Neural cell (in vitro differentiated cells): ENCODE data around the gene EBF3.

Experiments used
- EP300 ChIP-seq: fragments of 450-650 bp; conservative IDR thresholded peaks from 2 replicates; pipeline ENCODE4 v1.6.1; 2014; ENCODE audit warnings: antibody characterized with exemption, mild to moderate bottlenecking, moderate library complexity; ENCODE audit not compliant: poor library complexity, severe bottlenecking
- MXI1 ChIP-seq: fragments of 450-650 bp; conservative IDR thresholded peaks from 2 replicates; pipeline ENCODE4 v1.6.1; 2014; ENCODE audit warnings: antibody characterized with exemption, mild to moderate bottlenecking; ENCODE audit not compliant: poor library complexity, severe bottlenecking
- POLR2AphosphoS5 ChIP-seq: IDR thresholded peaks from 2 replicates; pipeline ENCODE4 v1.6.1; 2012
- SMC3 ChIP-seq: fragments of 450-650 bp; conservative IDR thresholded peaks from 2 replicates; pipeline ENCODE4 v1.6.1; 2014; ENCODE audit warnings: antibody characterized with exemption, mild to moderate bottlenecking, moderate library complexity; ENCODE audit not compliant: poor library complexity
- TAF1 ChIP-seq: IDR thresholded peaks from 2 replicates; pipeline ENCODE4 v1.6.1; 2012; ENCODE audit warnings: low read depth
- TF ChIP-seq, protein P1 (sequence below): IDR thresholded peaks from 2 replicates; pipeline ENCODE4 v1.6.1; 2012; ENCODE audit warnings: borderline replicate concordance
- TF ChIP-seq, protein P2 (sequence below): fragments of 450-650 bp; IDR thresholded peaks from 2 replicates; pipeline ENCODE4 v1.5.1; 2014; ENCODE audit warnings: antibody characterized with exemption, mild to moderate bottlenecking, moderate library complexity; ENCODE audit not compliant: poor library complexity, severe bottlenecking

DNA sequence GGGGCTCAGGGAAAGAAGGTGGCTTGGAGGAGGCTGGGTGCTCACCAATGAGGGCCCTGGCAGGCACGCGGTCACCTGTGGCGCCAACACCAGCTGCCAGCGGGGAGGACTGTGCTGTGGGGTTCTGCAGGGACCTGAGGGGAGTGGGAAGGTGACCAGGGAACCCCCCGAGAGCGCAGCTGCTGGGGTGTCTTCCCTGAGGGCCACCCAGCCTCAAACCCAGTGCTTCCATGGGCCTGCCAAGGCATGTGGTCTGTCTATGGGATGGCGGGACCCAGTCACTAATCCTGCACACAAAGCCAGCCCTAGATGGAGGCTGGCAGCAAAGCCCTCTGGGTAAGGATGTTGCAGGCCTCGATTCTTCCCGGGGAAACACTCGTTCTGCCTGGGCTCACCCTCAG is 117.1 kb downstream of the EBF3 start:
- TF ChIP-seq, protein P1, sequence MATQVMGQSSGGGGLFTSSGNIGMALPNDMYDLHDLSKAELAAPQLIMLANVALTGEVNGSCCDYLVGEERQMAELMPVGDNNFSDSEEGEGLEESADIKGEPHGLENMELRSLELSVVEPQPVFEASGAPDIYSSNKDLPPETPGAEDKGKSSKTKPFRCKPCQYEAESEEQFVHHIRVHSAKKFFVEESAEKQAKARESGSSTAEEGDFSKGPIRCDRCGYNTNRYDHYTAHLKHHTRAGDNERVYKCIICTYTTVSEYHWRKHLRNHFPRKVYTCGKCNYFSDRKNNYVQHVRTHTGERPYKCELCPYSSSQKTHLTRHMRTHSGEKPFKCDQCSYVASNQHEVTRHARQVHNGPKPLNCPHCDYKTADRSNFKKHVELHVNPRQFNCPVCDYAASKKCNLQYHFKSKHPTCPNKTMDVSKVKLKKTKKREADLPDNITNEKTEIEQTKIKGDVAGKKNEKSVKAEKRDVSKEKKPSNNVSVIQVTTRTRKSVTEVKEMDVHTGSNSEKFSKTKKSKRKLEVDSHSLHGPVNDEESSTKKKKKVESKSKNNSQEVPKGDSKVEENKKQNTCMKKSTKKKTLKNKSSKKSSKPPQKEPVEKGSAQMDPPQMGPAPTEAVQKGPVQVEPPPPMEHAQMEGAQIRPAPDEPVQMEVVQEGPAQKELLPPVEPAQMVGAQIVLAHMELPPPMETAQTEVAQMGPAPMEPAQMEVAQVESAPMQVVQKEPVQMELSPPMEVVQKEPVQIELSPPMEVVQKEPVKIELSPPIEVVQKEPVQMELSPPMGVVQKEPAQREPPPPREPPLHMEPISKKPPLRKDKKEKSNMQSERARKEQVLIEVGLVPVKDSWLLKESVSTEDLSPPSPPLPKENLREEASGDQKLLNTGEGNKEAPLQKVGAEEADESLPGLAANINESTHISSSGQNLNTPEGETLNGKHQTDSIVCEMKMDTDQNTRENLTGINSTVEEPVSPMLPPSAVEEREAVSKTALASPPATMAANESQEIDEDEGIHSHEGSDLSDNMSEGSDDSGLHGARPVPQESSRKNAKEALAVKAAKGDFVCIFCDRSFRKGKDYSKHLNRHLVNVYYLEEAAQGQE = no peak
- TF ChIP-seq, protein P2, sequence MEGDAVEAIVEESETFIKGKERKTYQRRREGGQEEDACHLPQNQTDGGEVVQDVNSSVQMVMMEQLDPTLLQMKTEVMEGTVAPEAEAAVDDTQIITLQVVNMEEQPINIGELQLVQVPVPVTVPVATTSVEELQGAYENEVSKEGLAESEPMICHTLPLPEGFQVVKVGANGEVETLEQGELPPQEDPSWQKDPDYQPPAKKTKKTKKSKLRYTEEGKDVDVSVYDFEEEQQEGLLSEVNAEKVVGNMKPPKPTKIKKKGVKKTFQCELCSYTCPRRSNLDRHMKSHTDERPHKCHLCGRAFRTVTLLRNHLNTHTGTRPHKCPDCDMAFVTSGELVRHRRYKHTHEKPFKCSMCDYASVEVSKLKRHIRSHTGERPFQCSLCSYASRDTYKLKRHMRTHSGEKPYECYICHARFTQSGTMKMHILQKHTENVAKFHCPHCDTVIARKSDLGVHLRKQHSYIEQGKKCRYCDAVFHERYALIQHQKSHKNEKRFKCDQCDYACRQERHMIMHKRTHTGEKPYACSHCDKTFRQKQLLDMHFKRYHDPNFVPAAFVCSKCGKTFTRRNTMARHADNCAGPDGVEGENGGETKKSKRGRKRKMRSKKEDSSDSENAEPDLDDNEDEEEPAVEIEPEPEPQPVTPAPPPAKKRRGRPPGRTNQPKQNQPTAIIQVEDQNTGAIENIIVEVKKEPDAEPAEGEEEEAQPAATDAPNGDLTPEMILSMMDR = no peak
- TF ChIP-seq MXI1 (no peak), EP300 (no peak), TAF1 (no peak), POLR2AphosphoS5 (no peak), SMC3 (no peak)
